CD4-positive, alpha-beta T cell treated with Interleukin-15 for 1 hour (primary cell): ENCODE results near the gene RGS11.

Experiments
- DNase-seq: peaks from one replicate; pipeline ENCODE4 v3.0.0-alpha.2; 2020

Gene RGS11

GRCh38 chr16:228151-228851 is 47.4 kb downstream of the RGS11 start:
- no peak for DNase-seq

- no peak for DNase-seq
These were observed 55.7 kb downstream of the RGS11 start for GRCh38 chr16:220021-220420.
